Nephron progenitor cell (in vitro differentiated cells): ENCODE results near the gene DGKE.

Experiments used
- DNase-seq: peaks from one replicate; pipeline ENCODE4 v3.0.0; 2021
- H3K27ac Mint-ChIP-seq: 2 replicates; pipeline ENCODE4 v1.8.0; 2021; ENCODE audit warnings: mild to moderate bottlenecking, moderate library complexity, mixed read lengths
- H3K27me3 Mint-ChIP-seq: 2 replicates; pipeline ENCODE4 v1.8.0; 2021; ENCODE audit warnings: mild to moderate bottlenecking, low read depth, mixed read lengths; ENCODE audit not compliant: poor library complexity
- H3K36me3 Mint-ChIP-seq: 2 replicates; pipeline ENCODE4 v1.8.0; 2021; ENCODE audit warnings: low read depth, mixed read lengths
- H3K4me1 Mint-ChIP-seq: 2 replicates; pipeline ENCODE4 v1.8.0; 2021; ENCODE audit warnings: mixed read lengths
- H3K4me3 Mint-ChIP-seq: 2 replicates; pipeline ENCODE4 v1.8.0; 2021; ENCODE audit warnings: mild to moderate bottlenecking, moderate library complexity, mixed read lengths
- H3K9me3 Mint-ChIP-seq: 2 replicates; pipeline ENCODE4 v1.8.0; 2021; ENCODE audit warnings: mild to moderate bottlenecking, moderate library complexity, mixed read lengths
- CTCF ChIP-seq: fragments of 200-600 bp; sonication (generic); IDR thresholded peaks from 2 replicates; pipeline ENCODE4 v1.5.0; 2021; ENCODE audit warnings: antibody characterized with exemption

DGKE gene

GRCh38 chr17:56831369-56832095 is 2.4 kb upstream of the DGKE start:
- peaks cover 32% of the 10 kb centered on the region for H3K4me1 Mint-ChIP-seq
- no peak overlapping the region for H3K4me3 Mint-ChIP-seq
- peaks cover 49% of the 10 kb centered on the region for H3K27me3 Mint-ChIP-seq
- peaks cover 31% of the 10 kb centered on the region for H3K36me3 Mint-ChIP-seq
- H3K9me3 Mint-ChIP-seq = no peaks in the 10 kb centered on the region
- TF ChIP-seq CTCF = no peak
- DNase-seq = no peak
- H3K27ac Mint-ChIP-seq = no peak overlapping the region

- Mint-ChIP-seq H3K9me3 (no peaks in the 10 kb centered on the region), H3K4me1 (peaks cover 41% of the 10 kb centered on the region), H3K27me3 (peaks cover 57% of the 10 kb centered on the region), H3K27ac (no peak overlapping the region), H3K4me3 (peak overlapping the region; percentile 85), H3K36me3 (peaks cover 35% of the 10 kb centered on the region)
- TF ChIP-seq CTCF = no peak
- DNase-seq = no peak
These were observed 1.5 kb upstream of the DGKE start for GRCh38 chr17:56832446-56832845.

- peaks cover 58% of the 10 kb centered on the region for H3K27me3 Mint-ChIP-seq
- H3K4me3 Mint-ChIP-seq = peak overlapping the region; percentile 85
- no peaks in the 10 kb centered on the region for H3K9me3 Mint-ChIP-seq
- DNase-seq = no peak
- no peak overlapping the region for H3K27ac Mint-ChIP-seq
- H3K4me1 Mint-ChIP-seq = peaks cover 44% of the 10 kb centered on the region
- peaks cover 35% of the 10 kb centered on the region for H3K36me3 Mint-ChIP-seq
- no peak for TF ChIP-seq CTCF
These were observed 718 bp upstream of the DGKE start for GRCh38 chr17:56833057-56833808.

- Mint-ChIP-seq H3K4me3 (peak overlapping the region; percentile 83), H3K36me3 (peaks cover 37% of the 10 kb centered on the region), H3K9me3 (no peaks in the 10 kb centered on the region), H3K4me1 (peaks cover 44% of the 10 kb centered on the region), H3K27ac (no peak overlapping the region), H3K27me3 (peaks cover 58% of the 10 kb centered on the region)
- DNase-seq = peak; percentile 64
- peak; percentile 14 for TF ChIP-seq CTCF
These were observed 671 bp downstream of the DGKE start for GRCh38 chr17:56834380-56835263.

GRCh38 chr17:56835264-56835585 is 1.3 kb downstream of the DGKE start:
- no peak overlapping the region for H3K27ac Mint-ChIP-seq
- H3K27me3 Mint-ChIP-seq = peaks cover 55% of the 10 kb centered on the region
- H3K4me1 Mint-ChIP-seq = peaks cover 44% of the 10 kb centered on the region
- TF ChIP-seq CTCF = no peak
- H3K4me3 Mint-ChIP-seq = peak overlapping the region; percentile 83
- H3K36me3 Mint-ChIP-seq = peaks cover 37% of the 10 kb centered on the region
- H3K9me3 Mint-ChIP-seq = no peaks in the 10 kb centered on the region
- DNase-seq = peak; percentile 10
